Renal cortex interstitium (tissue), 3 donors: ENCODE data around the gene TRUB2. TPM values are rescaled to one million over a fixed set of nuclear protein-coding genes. Genes with fewer than 3 reads are reported as not detected.

ENCODE experiments used
- polyA plus RNA-seq, 3 donors: library from polyadenylated mRNA; unstranded; fragments of 120-200 nt; gene quantifications; one replicate each; pipeline ENCODE4 v1.2.1, GENCODE V29; 2013; ENCODE audit not compliant: insufficient read length in 3 of 3

Gene TRUB2
- polyA plus RNA-seq, 3 donors: 40.0 to 42.5 (median 42.0) TPM

Other genes starting within 250 kb of the TRUB2 start
- gene PTGES2, start 194.7 kb downstream of the TRUB2 start, polyA plus RNA-seq: 10 to 100 TPM; 37.8 to 61.4 (median 55.5) TPM
- 1 to 10 TPM; 1.2 to 1.3 (median 1.2) TPM for gene LCN2, start 173.0 kb downstream of the TRUB2 start, polyA plus RNA-seq
- gene BBLN, start 162.2 kb downstream of the TRUB2 start, polyA plus RNA-seq: 10 to 100 TPM; 30.0 to 51.0 (median 48.6) TPM
- 100 to 1,000 TPM; 115 to 139 (median 124) TPM for gene CIZ1, start 130.9 kb downstream of the TRUB2 start, polyA plus RNA-seq
- gene DNM1, start 119.1 kb downstream of the TRUB2 start, polyA plus RNA-seq: 100 to 1,000 TPM; 106 to 279 (median 123) TPM
- 100 to 1,000 TPM in 1 of 3 donors, 10 to 100 TPM in 2; 72.9 to 115 (median 81.4) TPM for gene GOLGA2, start 46.4 kb downstream of the TRUB2 start, polyA plus RNA-seq
- gene SWI5, start 46.2 kb downstream of the TRUB2 start, polyA plus RNA-seq: 10 to 100 TPM; 29.3 to 34.2 (median 30.3) TPM
- gene COQ4, start 392 bp upstream of the TRUB2 start, polyA plus RNA-seq: 10 to 100 TPM; 57.3 to 96.9 (median 68.8) TPM
- 10 to 100 TPM; 15.3 to 22.7 (median 21.7) TPM for gene SLC27A4, start 18.1 kb upstream of the TRUB2 start, polyA plus RNA-seq
- gene URM1, start 48.9 kb upstream of the TRUB2 start, polyA plus RNA-seq: 10 to 100 TPM; 54.6 to 62.9 (median 55.4) TPM
- gene CERCAM, start 98.4 kb upstream of the TRUB2 start, polyA plus RNA-seq: 10 to 100 TPM; 30.6 to 48.0 (median 45.5) TPM
- gene ODF2, start 133.6 kb upstream of the TRUB2 start, polyA plus RNA-seq: 10 to 100 TPM; 46.9 to 51.8 (median 49.9) TPM
- gene GLE1, start 182.3 kb upstream of the TRUB2 start, polyA plus RNA-seq: 10 to 100 TPM; 28.5 to 33.8 (median 28.9) TPM
- 100 to 1,000 TPM; 329 to 433 (median 374) TPM for gene SPTAN1, start 230.1 kb upstream of the TRUB2 start, polyA plus RNA-seq